Spleen (tissue), 7 donors: ENCODE measurements around the gene KCMF1.

Experiments used
- CTCF ChIP-seq, 11 experiments: fragments of 200-600 bp in 7 of 11; fragments of 450-650 bp in 4 of 11; sonication (generic) in 4 of 11; IDR thresholded peaks in 8 of 11; conservative IDR thresholded peaks in 3 of 11; 1 replicate in 7 of 11; 2 replicates in 4 of 11; pipeline versions ENCODE4 v1.4.0 to v1.8.0; 2016 to 2021; ENCODE audit warnings: antibody characterized with exemption in 11 of 11, inconsistent platforms in 4 of 11, mild to moderate bottlenecking in 1 of 11
- POLR2A ChIP-seq, 3 donors: fragments of 450-650 bp; IDR thresholded peaks; one replicate each; pipeline ENCODE4 v1.5.1; 2017; ENCODE audit warnings: antibody characterized with exemption in 3 of 3, mild to moderate bottlenecking in 1 of 3
- POLR2AphosphoS5 ChIP-seq, 3 donors: sonication (generic); formaldehyde crosslinking; IDR thresholded peaks; one replicate each; pipeline ENCODE4 v1.5.1; 2017; ENCODE audit warnings: antibody characterized with exemption in 3 of 3
- donor health status: DM: no; HTN: no; CAD: no; lungs with moderate emphysema.
- donor health status: DM: no; HTN: no; CAD: no.
- donor health status: DM: no; HTN: no; CAD: no.

- TF ChIP-seq POLR2A (IDR thresholded peaks at IDR 0.05) (no peak), POLR2AphosphoS5 (IDR thresholded peaks at IDR 0.05) (no peak), CTCF (IDR thresholded peaks at IDR 0.05 in 8 of 11, conservative IDR thresholded peaks at IDR 0.05 in 3 of 11) (no peak)
These were observed 135.7 kb downstream of the KCMF1 start for GRCh38 chr2:85106489-85107180.
